HG02981 (cell line): Measurements from ENCODE around the gene KLF13.

Experiments
- ATAC-seq: cut with Tn5 transposase; IDR thresholded peaks from one replicate; pipeline ENCODE4 v1.9.1; 2021; ENCODE audit warnings: mild to moderate bottlenecking, moderate library complexity; ENCODE audit not compliant: unreplicated experiment

KLF13 gene

DNA sequence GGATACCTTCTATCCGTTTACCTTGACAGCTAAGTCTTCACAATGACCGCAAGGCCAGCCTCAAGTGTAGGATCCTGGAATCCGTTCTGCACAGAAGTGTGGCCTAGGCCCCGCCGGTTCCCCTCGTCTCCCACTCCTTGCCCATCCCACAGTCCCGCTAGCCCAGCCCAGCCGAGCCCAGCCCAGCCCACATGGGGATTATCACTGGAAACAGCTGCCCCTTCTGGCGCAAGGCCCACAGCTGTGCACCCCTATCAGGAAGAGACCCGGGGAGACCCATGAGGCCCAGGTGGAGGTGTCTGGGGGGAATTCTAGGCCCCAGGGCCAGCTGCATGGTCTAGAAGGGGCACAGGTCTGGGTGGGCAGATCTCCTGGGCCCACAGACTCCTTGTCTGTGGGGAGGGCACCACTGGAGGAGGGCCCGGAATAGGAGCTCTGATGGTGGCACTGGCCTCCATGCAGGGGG, 27.9 kb upstream of the KLF13 start:
- ATAC-seq, result no peak

GRCh38 chr15:31300208-31300661, 26.4 kb upstream of the KLF13 start:
- ATAC-seq, result no peak

DNA sequence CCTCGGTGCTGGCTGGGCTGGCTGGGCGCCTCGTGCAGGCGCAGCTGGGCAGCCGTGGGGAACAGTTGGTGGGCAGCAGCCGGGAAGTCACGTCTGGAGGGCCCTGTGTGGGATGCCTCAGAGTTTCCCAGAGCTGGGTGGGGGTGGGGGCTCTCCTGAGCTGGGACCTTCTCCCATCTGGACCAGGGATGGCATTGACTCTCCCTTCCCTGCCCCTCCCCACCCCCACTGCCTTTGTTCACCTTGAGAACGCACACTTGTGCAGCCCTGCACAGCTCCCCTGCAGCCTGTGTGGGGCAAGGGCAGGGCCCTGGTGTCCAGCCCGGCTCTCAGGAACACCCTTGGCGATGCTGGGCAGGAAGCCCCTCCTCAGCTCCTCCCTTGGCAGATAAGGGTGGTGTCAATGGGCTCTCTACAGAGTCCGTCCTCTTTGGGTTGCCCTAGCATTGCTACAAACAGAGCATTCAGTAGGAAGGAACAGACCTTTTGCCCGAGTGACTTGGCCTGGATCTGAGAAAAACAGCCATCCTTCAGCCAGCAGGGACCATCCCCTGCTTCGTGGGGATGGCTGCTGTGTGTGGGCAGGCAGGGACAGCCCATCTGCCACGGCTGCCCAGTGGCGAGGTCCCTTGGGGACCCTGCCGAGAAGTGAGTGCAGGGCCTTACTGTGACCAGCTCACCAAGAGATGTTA, 25.5 kb upstream of the KLF13 start:
- ATAC-seq, result no peak

GRCh38 chr15:31301673-31301990, 25.0 kb upstream of the KLF13 start:
- no peak for ATAC-seq

GRCh38 chr15:31302029-31302657, 24.5 kb upstream of the KLF13 start:
- ATAC-seq, result no peak

- no peak for ATAC-seq
These were observed 23.6 kb upstream of the KLF13 start for GRCh38 chr15:31302778-31303725.

DNA sequence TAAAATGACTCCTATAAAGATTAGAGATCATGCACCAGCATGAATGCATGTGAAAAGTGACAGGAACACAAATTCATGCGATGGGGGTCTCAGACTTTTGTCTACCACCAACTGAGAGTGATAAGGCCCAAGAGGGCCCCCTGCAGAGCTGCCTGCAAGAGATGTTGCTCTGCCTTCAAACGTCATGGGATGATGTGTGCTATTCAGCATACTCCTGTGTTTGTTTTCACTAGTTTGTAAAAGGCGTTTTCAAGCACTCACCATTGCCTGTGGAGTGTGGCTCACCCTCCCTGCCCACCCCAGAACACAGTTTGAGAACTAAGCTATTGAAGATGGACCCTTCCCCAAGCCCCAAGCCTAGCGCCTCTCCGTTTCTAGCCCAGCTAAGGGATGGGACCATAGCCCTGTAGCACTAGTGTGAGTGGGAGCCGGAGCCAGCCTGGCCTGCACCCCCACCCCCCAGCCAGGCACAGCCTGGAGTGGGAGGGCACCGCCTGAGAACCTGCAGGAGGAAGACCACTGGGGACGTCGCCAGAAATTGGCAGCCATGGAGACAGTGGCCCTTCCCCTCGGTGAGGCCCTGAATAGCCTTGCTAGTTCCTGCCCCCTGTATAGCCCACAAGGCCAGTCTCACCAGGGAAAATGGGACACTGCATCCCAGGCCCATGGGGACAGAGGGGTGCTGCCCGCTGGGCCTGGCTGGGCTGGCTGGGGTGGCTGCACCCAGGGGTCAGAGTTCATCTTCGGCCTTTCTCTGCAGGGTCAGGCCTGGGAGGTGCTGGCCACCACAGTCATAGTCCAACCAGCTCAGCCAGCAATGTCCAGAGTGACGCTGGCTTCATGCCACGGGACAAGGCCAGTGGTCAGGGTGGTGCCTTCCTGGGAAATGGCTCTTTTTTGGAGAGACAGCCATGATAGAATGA, 22.6 kb upstream of the KLF13 start:
- ATAC-seq, result no peak

DNA sequence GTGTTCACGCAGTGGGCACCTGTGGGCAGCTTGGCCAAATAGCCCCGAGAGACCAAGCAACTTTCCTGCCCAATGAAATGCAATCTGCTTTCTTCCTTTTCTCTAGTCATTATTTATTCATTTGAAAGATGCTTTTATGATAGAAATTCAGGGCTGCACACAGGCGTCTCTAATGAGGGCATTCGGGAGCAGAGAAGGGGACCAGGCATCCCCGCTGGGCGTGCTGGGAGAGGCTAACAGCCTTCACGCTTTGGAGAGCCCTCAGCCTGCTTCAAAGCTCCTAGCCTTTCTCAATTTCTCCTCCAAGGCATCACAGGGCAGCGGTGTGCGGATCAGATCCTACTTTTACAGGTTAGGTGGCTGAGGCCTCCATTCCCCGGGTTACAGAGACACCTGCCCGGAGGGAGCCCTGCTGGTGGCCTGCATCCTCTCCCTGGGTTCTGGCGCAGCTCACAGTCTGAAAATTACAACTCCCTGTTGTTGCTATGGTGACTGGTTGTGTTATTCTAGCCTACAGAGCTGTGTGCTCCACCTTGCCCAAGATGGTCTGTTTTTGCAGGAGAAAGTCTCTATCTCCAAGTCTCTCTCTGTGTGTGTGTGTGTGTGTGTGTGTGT, 21.8 kb upstream of the KLF13 start:
- ATAC-seq, result no peak

- ATAC-seq, result no peak
These were observed 21.3 kb upstream of the KLF13 start for GRCh38 chr15:31305375-31305774.

- no peak for ATAC-seq
These were observed 20.7 kb upstream of the KLF13 start for GRCh38 chr15:31305796-31306425.

DNA sequence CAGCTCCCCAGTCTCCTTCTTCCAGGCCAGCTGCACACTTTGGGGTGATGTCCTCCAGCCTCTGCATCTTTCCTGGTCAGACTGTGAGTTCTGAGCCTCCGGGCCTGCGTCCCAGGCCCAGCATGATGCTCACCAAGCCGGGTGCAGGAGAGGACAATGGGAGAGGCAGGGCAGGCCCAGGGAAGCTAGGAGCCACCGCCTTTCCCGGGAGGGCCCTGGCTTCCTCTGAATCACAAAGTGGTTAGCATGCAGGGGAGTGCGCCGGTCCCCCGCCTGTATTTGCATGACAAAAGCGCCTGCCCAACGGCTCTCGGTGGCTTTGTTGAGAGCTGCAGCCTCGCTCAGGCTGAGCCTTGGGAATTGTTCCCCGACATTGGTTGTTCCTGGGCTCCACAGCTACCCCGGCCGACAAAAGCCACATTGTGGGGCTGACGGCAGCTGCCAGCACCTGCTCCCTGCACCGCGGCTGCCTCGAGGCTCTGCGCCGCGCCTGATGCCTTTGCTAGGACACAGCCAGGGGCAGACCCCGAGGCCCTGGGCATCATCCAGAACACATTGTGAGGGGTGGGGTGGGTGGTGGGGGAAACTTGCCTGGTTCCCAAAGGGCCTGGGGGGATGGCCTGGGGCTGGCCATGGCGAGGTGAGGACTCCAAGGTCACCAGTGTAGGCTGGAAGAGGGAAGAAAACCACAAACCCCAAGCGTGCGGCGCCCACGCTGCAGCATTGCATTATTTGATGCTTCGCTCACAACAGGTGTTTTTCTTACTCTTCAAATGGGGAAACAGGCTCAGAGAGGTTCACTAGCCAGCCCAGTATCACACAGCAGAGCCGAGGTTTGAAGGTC, 20.0 kb upstream of the KLF13 start:
- ATAC-seq, result no peak

DNA sequence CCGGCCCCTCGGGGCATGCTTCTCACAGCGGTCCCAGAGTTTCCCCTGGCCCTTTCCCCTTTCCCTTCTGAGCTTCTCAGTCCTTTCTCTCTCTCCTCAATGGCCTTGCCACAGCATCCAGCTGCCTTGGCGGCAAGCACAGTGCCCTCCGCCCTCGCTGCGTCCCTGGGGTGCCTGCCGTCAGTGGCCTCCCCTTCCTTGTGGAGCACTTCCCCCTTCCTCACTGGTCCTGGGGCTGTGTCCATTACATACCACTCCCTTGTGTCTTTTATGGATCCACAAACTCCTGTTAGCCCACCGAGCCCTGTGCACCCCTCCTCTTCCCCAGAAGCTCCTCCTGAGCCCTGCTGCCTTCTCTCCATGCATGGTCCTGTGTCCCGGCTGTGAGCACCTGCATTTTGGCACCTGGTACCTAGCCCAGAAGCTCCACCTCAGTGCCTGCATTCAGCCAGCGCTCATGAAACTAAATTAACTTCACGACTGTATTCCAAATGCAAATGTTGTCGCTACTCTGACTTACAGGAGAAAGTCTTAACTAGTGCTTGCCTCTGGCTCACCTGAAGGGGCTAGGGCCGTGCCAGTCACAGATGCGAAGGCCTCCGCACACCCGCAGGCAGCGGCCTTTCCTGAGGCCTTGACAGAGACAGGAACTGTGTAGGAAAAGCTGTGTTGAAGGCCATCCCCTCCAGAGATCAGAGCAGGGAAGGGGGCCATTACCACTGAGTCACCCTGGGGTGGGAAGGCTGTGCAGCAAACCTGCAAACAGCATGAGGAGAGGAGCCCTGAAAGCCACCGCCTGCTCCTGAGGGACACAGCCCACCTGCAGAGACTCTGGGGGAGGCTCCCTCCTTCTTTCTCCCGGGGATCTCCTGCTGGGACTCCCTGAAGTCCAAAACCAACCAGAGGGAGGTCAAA, 19.1 kb upstream of the KLF13 start:
- no peak for ATAC-seq

- no peak for ATAC-seq
These were observed 18.4 kb upstream of the KLF13 start for GRCh38 chr15:31308185-31308639.

DNA sequence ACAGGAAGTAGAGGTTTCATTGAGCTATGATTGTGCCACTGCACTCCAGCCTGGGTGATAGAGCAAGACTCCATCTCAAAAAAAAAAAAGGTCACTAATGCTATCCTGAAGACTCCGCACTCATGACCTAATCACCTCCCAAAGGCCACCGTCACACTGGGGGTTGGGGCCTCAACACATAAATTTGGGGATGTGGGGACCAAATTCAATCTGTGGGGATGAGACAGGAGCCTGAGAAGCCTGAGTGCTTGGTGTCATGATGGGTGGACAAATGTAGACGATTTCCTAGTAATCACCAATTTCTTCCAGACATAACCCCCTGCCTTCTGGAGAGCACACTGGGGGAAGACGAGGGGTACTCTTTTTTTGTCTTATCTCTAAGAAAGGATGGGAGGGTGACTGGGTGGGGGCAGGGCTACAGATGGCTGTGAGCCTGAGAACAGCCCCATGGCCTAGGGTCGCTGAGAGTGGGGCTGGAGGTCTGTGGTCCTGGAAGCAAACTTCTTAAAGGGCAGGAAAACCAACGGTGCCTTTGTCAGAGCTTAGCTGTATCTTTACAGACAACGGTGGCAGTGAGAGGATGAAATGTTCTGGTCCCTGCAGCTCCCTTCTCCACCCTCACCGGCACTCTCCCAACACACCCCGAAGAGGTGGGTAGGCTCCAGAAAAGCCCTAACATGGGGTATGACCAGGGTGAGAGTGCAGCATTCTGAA, 16.6 kb upstream of the KLF13 start:
- no peak for ATAC-seq

DNA sequence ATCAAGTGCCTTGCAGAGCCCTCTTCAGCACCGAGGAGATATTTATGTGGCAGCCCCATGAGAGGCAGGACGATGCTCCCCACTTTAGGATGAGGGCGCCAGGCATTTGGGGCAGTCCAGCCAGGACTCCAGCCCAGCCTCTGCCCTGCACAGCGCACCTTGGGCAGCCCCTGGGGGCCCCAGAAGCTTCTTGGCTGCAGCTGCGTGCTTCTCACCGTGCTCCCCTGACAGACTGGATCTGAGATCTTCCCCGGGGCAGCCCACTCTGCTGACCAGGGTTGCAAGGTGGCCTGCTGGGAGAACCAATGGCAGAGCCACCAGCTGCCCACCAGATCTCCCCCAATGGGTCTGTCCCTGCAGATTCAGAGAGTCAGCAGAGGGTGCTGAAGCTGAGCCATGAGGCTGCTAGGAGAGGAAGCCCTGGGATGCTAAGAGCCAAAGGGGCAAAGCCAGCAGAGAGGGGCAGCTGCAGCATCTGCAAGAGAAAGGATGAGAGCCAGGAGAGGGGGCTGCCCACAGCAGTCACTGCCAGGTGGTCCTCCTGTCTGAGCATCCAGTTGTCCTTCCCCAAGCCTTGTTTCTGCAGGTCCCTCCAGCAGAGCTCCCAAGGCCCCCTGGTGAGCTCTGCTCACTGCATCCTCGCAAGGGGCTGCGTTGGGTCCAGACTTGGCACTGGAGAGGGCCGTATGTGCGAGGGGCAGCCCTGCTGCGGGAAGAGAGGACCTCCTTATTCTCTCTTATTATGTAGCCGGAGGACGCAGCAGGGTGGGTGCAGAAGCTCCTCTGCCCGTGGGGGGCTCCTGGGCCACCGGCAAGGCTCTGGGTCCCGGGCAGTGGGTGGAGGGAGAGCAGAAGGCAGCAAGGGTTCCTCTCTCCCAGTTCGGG, 14.7 kb upstream of the KLF13 start:
- no peak for ATAC-seq

DNA sequence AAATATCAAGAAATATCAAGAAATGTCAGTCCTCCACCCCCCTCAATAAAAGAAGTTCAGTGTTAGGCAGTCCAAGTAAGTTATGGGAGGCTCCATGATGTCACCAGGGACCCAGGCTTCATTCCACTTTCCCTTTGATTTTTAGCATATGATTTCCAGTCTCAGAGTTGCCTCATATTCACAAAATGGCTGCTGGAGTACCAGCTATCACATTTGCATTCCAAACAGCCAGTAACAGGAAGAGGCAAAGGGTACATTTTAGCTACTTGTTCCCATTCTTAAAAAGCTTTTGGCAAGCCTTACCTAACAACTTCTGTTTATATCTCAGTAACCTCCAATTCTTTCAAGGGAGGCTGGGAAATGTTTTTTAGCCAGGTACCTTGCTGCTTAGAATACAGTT, 13.4 kb upstream of the KLF13 start:
- ATAC-seq, result no peak
